ENCODE measurements around the gene UBA1. TPM values are rescaled to one million over a fixed set of nuclear protein-coding genes. Genes with fewer than 3 reads are reported as not detected.
A peak's percentile ranks its signal among the peaks of the same experiment; 100 is the strongest.

Gene UBA1
- total RNA-seq, 1 experiment from 2014 or later, result 169 TPM

DNA sequence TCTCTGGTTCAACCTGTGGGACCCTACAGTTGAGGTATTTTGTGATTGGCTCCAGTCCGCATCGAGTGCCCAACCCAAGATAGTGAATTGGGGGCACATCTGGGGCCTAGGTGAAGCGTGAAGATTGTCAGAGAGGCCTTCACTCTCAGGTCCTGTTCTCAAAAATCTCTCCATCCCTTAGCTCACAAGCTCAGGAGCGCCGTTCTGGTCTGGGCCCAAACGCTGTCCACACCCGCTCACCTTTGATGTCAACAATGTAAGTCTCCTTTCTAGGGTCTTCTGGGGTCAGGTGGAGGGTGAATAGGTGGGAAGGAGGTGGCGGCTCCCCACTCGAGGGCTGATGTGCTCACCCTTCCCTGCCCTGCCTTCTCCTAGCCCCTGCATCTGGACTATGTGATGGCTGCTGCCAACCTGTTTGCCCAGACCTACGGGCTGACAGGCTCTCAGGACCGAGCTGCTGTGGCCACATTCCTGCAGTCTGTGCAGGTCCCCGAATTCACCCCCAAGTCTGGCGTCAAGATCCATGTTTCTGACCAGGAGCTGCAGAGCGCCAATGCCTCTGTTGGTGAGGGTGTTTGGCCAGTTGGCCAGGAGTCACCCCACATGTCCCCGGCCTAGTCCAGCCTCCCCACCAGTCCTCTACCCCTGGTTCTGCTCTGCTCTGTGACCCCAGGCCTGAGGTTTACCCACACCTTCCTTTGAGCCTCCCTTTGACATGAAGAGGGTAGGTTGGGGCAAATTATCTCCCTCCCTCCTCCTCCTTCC is 17.2 kb downstream of the UBA1 start:
- DNase-seq (ENCODE audit: low spot score), result no peak

GRCh38 chrX:47212381-47213293 is 19.0 kb downstream of the UBA1 start:
- DNase-seq (ENCODE audit: low spot score), result no peak

DNA sequence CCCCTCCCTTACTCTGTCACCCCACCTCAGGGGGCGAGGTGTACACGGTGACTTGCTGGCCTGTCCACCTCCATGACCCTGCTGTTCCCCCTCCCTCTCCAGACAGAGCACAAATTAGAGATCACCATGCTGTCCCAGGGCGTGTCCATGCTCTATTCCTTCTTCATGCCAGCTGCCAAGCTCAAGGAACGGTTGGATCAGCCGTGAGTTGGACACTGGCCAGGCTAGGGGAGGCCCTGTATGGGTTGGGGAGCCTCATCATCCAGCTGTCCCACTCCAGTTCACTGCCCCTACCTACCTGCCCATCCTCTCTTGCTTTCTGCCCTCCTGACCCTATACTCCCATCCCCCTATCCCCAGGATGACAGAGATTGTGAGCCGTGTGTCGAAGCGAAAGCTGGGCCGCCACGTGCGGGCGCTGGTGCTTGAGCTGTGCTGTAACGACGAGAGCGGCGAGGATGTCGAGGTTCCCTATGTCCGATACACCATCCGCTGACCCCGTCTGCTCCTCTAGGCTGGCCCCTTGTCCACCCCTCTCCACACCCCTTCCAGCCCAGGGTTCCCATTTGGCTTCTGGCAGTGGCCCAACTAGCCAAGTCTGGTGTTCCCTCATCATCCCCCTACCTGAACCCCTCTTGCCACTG is 20.9 kb downstream of the UBA1 start:
- no peak for DNase-seq (ENCODE audit: low spot score)

DNA sequence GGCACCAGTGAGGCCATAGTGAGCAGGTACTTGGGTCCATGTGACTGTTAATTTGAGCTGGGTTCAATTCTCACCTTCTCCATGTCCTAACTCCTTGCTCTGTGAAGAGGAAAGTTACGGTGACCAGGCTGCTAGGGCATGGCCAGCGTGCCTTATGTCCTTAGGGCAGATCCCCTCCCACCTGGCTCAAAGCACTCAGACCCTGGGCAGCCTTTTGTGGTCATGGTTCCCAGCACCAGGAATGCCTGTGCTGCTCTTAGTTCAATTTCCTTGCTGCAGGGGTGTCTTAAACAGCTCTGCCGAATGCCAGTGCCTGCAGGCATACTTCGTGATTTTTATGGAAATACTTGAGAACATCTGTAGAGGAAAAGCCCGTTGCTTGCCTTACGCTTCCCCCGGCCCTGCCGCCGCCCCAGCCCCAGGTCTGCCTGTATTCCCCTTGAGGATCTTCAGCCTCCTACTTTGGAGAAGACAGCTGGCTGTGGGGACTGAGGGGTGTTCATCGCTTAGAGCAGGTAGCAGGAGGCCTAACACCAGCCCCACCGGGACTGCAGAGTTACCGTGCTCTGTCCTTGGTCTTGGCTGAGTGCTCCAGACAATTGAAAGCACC is 21.8 kb downstream of the UBA1 start:
- no peak for DNase-seq (ENCODE audit: low spot score)

GRCh38 chrX:47216393-47216925 is 22.8 kb downstream of the UBA1 start:
- DNase-seq (ENCODE audit: low spot score), result no peak

DNA sequence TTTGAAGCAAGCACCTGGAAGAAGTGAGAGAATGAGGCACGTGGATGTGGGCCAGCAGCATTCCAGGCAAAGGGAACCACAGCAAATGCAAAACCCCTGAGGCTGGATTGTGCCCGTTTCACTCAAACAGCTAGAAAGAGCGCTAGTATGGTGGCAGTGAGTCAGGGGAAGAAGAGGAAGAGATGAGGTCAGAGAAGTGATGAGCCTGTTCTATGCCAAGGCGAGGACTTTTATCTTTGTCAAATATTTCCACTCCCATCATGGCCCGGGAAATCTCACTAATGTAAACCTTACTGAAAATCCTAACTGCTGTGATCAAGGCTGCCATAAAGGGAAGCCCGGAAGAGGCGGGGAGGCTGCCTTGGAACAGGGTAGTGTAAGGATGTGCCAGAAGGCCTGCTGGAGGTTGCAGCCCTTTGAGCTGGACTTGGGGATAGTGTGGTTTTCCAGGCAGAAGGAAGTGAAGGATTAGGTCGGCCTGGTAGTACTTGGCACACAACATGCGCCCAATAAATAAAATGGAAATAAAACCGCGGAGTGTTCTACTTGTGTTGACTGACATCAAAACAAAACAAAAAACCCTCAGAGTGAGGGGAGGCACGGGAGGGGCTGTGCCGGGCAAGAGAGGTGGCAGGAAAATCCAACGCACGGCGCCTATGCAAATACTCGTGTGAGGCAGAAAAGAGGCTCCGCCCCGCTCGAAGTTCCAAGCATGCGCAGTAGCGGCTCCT is 23.7 kb downstream of the UBA1 start:
- peak; percentile 70 for DNase-seq (ENCODE audit: low spot score)

GRCh38 chrX:47217852-47218279 is 24.2 kb downstream of the UBA1 start:
- DNase-seq (ENCODE audit: low spot score), result peak; percentile 97

DNA sequence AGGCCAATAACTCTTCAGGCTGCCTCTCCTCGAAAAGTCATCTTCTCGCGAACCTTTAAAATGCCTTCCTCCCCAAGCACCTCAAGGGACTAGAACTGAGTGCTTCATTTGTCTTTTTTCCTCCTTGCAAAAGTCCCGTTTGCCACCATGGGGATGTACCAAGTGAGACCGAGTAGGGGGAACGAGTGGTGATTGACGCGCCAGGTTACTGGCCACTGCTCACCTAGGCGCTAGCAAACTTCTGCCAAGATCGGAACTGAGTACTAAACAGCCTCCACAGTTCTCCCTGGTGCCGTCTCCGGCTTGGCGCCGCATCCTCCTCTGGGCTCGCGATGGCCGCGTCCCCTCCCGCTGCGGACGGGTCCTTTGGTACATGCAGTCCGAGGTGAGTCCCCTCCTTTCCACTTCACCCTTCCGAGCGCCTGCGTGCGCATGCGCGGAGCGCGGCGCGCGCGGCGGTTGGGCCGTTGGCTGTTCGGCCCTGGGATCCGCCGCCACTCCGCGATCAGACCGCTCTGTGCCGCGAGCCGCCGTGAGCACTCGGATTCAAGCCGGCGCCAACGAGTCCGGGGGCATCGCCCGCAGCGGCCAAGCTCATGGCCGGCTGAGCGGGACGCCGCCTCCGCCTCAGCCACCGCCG is 24.8 kb downstream of the UBA1 start, which contains the start of gene CDK16:
CDK16 (plus strand) TSS at position 402 of the 640 bp plus-strand sequence. CDS start 4,877 bp downstream, outside the sequence.
- peak; percentile 58 for DNase-seq (ENCODE audit: low spot score)

GRCh38 chrX:47218920-47219815 is 25.5 kb downstream of the UBA1 start:
- no peak for DNase-seq (ENCODE audit: low spot score)

- no peak for DNase-seq (ENCODE audit: low spot score)
These were observed 28.1 kb downstream of the UBA1 start for GRCh38 chrX:47221756-47222155.

DNA sequence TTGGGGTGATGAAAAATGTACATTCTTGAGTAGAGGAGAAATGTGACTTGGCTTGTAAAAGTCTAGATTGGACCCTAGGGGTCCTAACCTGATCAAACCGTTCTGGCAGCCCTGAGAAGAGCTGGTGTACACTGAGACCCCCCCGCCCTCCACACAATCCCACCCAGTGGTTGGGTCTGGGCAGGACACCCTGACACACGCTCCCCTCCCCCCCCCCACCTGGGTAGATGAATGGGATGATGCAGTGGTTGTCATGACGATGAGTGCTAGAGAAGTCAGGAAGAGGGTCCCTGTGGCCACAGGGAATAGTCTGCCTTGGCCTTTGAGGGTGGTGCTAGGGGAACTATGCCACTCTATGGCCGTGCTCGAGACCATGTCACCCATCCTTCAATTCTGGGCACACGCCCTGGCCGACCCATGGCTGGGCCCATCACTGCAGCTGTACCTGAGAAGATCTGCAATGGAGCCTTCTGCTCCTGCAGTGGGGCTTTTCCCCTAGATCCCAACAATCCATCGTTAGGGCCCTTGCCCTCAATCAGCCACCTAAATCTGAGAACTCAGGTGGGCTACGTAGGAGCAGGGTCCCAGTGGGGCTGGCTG is 29.2 kb downstream of the UBA1 start:
- DNase-seq (ENCODE audit: low spot score), result no peak

DNA sequence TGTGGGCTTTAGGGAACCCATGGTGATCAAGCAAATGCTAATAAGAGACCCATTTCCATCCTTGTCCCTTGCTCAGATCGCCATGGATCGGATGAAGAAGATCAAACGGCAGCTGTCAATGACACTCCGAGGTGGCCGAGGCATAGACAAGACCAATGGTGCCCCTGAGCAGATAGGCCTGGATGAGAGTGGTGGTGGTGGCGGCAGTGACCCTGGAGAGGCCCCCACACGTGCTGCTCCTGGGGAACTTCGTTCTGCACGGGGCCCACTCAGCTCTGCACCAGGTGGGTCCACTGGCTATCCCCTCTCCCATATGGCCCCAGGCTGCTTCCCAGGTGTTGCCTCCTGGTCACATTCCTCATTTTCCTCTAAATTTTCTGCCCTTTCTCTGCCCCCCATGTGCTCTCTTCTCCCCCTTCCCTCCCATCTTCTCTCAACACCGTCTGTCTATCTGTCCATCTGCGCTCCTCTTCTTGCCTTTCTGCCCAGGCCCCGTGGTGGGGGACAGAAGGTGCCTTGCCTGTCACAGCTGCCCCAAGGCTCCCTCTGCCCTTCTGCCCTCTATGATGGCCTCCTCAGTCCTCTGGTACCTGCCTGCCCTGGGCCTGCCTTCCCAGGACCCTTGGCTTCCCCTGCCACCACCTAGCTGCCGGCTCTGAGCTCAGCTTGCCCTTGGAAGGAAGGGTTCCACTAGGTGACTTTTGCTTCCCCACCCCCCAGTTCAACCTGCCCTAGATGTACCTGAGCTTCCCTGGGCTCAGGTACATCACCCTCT is 30.0 kb downstream of the UBA1 start:
- DNase-seq (ENCODE audit: low spot score), result no peak

DNA sequence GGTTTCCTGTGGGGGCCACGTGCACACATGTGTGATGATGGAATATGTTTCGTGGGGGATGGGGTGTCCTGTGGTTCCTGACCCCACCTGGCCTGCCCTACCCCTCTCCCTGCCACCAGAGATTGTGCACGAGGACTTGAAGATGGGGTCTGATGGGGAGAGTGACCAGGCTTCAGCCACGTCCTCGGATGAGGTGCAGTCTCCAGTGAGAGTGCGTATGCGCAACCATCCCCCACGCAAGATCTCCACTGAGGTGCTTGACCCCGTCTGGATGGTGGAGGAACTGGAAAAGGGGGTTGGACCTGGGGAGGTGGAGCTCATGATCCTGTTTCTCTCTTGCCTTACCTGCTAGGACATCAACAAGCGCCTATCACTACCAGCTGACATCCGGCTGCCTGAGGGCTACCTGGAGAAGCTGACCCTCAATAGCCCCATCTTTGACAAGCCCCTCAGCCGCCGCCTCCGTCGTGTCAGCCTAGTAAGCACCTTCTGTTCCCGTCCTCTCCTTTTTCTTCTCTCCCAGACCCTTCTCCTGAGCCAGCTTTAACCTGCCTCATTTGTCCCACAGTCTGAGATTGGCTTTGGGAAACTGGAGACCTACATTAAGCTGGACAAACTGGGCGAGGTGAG is 30.8 kb downstream of the UBA1 start:
- DNase-seq (ENCODE audit: low spot score), result no peak

GRCh38 chrX:47224896-47225290 is 31.3 kb downstream of the UBA1 start:
- DNase-seq (ENCODE audit: low spot score), result no peak

DNA sequence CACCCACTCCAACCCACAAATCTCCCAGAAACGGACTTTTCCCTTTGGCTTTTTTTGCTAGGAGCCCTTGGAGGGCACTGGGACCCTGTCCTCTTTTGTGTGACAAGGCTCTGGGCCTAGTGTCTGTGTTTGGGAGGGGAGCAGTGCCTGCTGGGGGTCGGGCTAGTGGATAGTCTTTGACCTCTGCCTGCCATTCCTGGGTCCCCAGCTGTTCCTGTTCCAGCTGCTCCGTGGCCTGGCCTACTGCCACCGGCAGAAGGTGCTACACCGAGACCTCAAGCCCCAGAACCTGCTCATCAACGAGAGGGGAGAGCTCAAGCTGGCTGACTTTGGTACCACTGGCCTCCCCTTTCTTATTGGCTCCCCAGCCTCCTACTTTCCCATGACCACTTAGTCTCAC is 32.4 kb downstream of the UBA1 start:
- no peak for DNase-seq (ENCODE audit: low spot score)

DNA sequence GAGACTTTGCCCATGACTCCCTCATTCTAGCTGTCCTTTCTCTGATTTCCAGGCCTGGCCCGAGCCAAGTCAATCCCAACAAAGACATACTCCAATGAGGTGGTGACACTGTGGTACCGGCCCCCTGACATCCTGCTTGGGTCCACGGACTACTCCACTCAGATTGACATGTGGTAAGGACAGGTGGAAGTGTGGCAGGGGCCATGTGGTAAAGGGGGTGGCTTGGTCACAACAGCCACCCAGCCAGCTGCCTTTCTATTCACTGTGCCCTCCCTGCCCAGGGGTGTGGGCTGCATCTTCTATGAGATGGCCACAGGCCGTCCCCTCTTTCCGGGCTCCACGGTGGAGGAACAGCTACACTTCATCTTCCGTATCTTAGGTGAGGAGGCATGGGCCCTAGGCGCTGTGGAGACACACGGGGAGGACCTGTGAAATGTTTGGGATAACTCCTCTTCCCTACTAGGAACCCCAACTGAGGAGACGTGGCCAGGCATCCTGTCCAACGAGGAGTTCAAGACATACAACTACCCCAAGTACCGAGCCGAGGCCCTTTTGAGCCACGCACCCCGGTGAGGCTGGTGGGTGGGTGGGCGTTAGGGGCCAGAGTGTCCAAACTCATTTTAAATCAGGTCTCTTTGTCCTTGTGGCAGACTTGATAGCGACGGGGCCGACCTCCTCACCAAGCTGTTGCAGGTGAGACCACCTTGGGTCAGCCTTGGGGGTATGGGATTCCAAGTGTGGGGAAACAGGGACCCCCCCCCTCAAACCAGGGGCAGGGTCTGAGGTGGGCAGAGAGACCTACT is 33.1 kb downstream of the UBA1 start:
- no peak for DNase-seq (ENCODE audit: low spot score)

- no peak for DNase-seq (ENCODE audit: low spot score)
These were observed 33.6 kb downstream of the UBA1 start for GRCh38 chrX:47227334-47227583.

Data from A172 (cell line).